Medulla oblongata (tissue), 1 donor: ENCODE measurements around the gene GDPD3.

Source experiments
- DNase-seq: peaks from one replicate; pipeline ENCODE4 v3.0.0-alpha.2; 2015; ENCODE audit errors: extremely low spot score

The GDPD3 gene

DNA sequence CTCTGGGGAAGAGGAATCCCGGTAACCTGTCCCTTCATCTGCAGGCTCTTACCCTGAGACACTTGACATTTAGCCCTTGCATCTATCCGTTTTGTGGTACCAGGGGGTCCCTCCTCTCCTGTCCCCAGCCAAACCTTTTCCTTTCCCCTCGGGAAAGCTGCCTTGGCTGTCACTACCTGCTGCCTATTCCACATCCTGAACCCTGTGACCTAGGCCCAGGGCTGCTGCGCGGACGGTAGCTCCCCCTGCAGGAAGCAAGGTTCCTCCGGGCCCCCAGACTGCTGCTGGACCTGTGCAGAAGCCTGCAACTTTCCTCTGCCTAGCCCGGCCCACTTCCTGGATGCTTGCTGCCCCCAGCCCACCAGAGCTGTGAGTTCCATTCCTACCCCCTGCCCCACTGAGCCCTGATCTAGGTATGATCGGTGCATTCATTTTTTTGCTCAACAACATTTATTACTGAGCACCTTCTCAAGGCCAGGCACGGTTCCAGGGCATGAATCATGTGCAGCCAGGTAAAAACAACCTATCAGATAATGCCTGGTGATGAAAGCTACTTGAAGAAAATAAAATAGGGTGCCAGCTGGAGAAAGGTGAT is 58.3 kb downstream of the GDPD3 start:
- no peak for DNase-seq
